Tongue (tissue), 2 donors: ENCODE results near the gene SPTBN1. TPM values are rescaled to one million over a fixed set of nuclear protein-coding genes. Genes with fewer than 3 reads are reported as not detected.
"Not testable (repeated sequence)": the region's sequence is repeated elsewhere in the genome, so short reads cannot be mapped to it uniquely, and the experiment has no call there.

Experiments
- DNase-seq: peaks from one replicate; pipeline ENCODE4 v3.0.0-alpha.2; 2015
- total RNA-seq: library from RNA; depleted of rRNA; stranded (reverse); fragments of >200 nt; gene quantifications from one replicate; pipeline ENCODE4 v1.2.3, GENCODE V29; 2014

SPTBN1 gene
- total RNA-seq, 1 donor from 2014 or later: 402 TPM

GRCh38 chr2:54675738-54676137 lies 219.6 kb downstream of the SPTBN1 start:
- DNase-seq: no peak

GRCh38 chr2:54676656-54677055 lies 220.5 kb downstream of the SPTBN1 start:
- DNase-seq: no peak

GRCh38 chr2:54677476-54678265 lies 221.5 kb downstream of the SPTBN1 start:
- DNase-seq: no peak

GRCh38 chr2:54678719-54679118 lies 222.6 kb downstream of the SPTBN1 start:
- no peak for DNase-seq

- DNase-seq: no peak
Measured at GRCh38 chr2:54680397-54681041, 224.4 kb downstream of the SPTBN1 start.

GRCh38 chr2:54681416-54681815 lies 225.3 kb downstream of the SPTBN1 start:
- DNase-seq: no peak

- DNase-seq: no peak
Measured at GRCh38 chr2:54683596-54683995, 227.5 kb downstream of the SPTBN1 start.

- no peak for DNase-seq
Measured at GRCh38 chr2:54685263-54685775, 229.2 kb downstream of the SPTBN1 start.

- DNase-seq: no peak
Measured at GRCh38 chr2:54687595-54688152, 231.5 kb downstream of the SPTBN1 start.

- DNase-seq: no peak
Measured at GRCh38 chr2:54691445-54692135, 235.5 kb downstream of the SPTBN1 start.

- no peak for DNase-seq
Measured at GRCh38 chr2:54692556-54692955, 236.4 kb downstream of the SPTBN1 start.

GRCh38 chr2:54695378-54695777 lies 239.3 kb downstream of the SPTBN1 start:
- no peak for DNase-seq

GRCh38 chr2:54697934-54698333 lies 241.8 kb downstream of the SPTBN1 start:
- DNase-seq: no peak

GRCh38 chr2:54698926-54699325 lies 242.8 kb downstream of the SPTBN1 start:
- not testable (repeated sequence) for DNase-seq

GRCh38 chr2:54699665-54700064 lies 243.5 kb downstream of the SPTBN1 start:
- no peak for DNase-seq

GRCh38 chr2:54701029-54701428 lies 244.9 kb downstream of the SPTBN1 start:
- no peak for DNase-seq

GRCh38 chr2:54704238-54704637 lies 248.1 kb downstream of the SPTBN1 start:
- no peak for DNase-seq

- peak; percentile 88 for DNase-seq
Measured at GRCh38 chr2:54704688-54705605, 248.8 kb downstream of the SPTBN1 start.

GRCh38 chr2:54706622-54707021 lies 250.5 kb downstream of the SPTBN1 start:
- DNase-seq: no peak

GRCh38 chr2:54708584-54709335 lies 252.6 kb downstream of the SPTBN1 start:
- DNase-seq: peak; percentile 77

GRCh38 chr2:54709336-54709809 lies 253.2 kb downstream of the SPTBN1 start:
- DNase-seq: no peak
